GM23338 (cell line): Measurements from ENCODE around the gene CACNA1B. TPM values are rescaled to one million over a fixed set of nuclear protein-coding genes. Genes with fewer than 3 reads are reported as not detected.

ENCODE experiments used
- ATAC-seq: fragments of 200-7000 bp; cut with Tn5 transposase; 3 replicates; pipeline ENCODE4 v1.9.1; 2020
- DNase-seq: peaks from one replicate; pipeline ENCODE4 v3.0.0-alpha.2; 2015; ENCODE audit warnings: low spot score
- H2AFZ ChIP-seq: fragments of 200-600 bp; sonication (generic); 2 replicates; pipeline ENCODE4 v1.8.0; 2016; ENCODE audit warnings: antibody characterized with exemption, mild to moderate bottlenecking, moderate library complexity
- H3F3A ChIP-seq: fragments of 200-600 bp; sonication (generic); replicated peaks from 2 replicates; pipeline ENCODE4 v1.8.0; 2017; ENCODE audit warnings: antibody characterized with exemption, mixed run types, low read depth
- H3K27ac ChIP-seq: fragments of 200-600 bp; sonication (generic); 2 replicates; pipeline ENCODE4 v1.6.1; 2016; ENCODE audit warnings: low read depth
- H3K27me3 ChIP-seq: fragments of 200-600 bp; sonication (generic); 2 replicates; pipeline ENCODE4 v1.8.0; 2016; ENCODE audit warnings: mild to moderate bottlenecking, mixed run types, moderate library complexity; ENCODE audit not compliant: insufficient read depth
- H3K36me3 ChIP-seq: fragments of 200-600 bp; sonication (generic); 2 replicates; pipeline ENCODE4 v1.8.0; 2016; ENCODE audit warnings: mild to moderate bottlenecking; ENCODE audit not compliant: insufficient read depth
- H3K4me1 ChIP-seq: fragments of 200-600 bp; sonication (generic); 2 replicates; pipeline ENCODE4 v1.8.0; 2016; ENCODE audit warnings: mild to moderate bottlenecking, moderate library complexity; ENCODE audit not compliant: insufficient read depth
- H3K4me2 ChIP-seq: fragments of 200-600 bp; sonication (generic); 2 replicates; pipeline ENCODE4 v1.7.1; 2017; ENCODE audit warnings: mixed run types
- H3K4me3 ChIP-seq: fragments of 200-600 bp; sonication (generic); 2 replicates; pipeline ENCODE4 v1.6.1; 2016; ENCODE audit warnings: mixed run types
- H3K79me2 ChIP-seq: fragments of 200-600 bp; sonication (generic); replicated peaks from 2 replicates; pipeline ENCODE4 v1.8.0; 2017; ENCODE audit warnings: mild to moderate bottlenecking; ENCODE audit not compliant: insufficient read depth
- H3K9me2 ChIP-seq: fragments of 200-600 bp; sonication (generic); 2 replicates; pipeline ENCODE4 v1.8.0; 2017; ENCODE audit not compliant: insufficient read depth
- H4K20me1 ChIP-seq: fragments of 200-600 bp; sonication (generic); replicated peaks from 2 replicates; pipeline ENCODE4 v1.8.0; 2017; ENCODE audit warnings: mild to moderate bottlenecking; ENCODE audit not compliant: insufficient read depth
- H3K27ac Mint-ChIP-seq: 2 replicates; pipeline ENCODE4 v1.8.0; 2020; ENCODE audit warnings: inconsistent platforms, mild to moderate bottlenecking, moderate library complexity, mixed read lengths
- H3K27me3 Mint-ChIP-seq: 3 replicates; pipeline ENCODE4 v1.8.0; 2022; ENCODE audit warnings: low read depth, mild to moderate bottlenecking, moderate library complexity, mixed read lengths, inconsistent platforms; ENCODE audit not compliant: insufficient read depth, poor library complexity
- H3K36me3 Mint-ChIP-seq: 3 replicates; pipeline ENCODE4 v1.8.0; 2021; ENCODE audit warnings: low read depth, mild to moderate bottlenecking, inconsistent platforms, moderate library complexity, mixed read lengths
- H3K4me1 Mint-ChIP-seq: 3 replicates; pipeline ENCODE4 v1.8.0; 2020; ENCODE audit warnings: mild to moderate bottlenecking, inconsistent platforms, mixed read lengths
- H3K4me3 Mint-ChIP-seq: 3 replicates; pipeline ENCODE4 v1.8.0; 2021; ENCODE audit warnings: moderate library complexity, mild to moderate bottlenecking, inconsistent platforms, mixed read lengths
- H3K9me3 Mint-ChIP-seq: 3 replicates; pipeline ENCODE4 v1.8.0; 2020; ENCODE audit warnings: moderate library complexity, mild to moderate bottlenecking, inconsistent platforms, mixed read lengths
- CREB1 ChIP-seq: fragments of 250-450 bp; sonication (Bioruptor Pico); IDR thresholded peaks from 2 replicates; pipeline ENCODE4 v1.5.0; 2020; ENCODE audit warnings: low read depth, mild to moderate bottlenecking, moderate library complexity
- EZH2phosphoT487 ChIP-seq: fragments of 200-600 bp; sonication (generic); IDR thresholded peaks from one replicate; pipeline ENCODE4 v1.8.1; 2018; ENCODE audit warnings: antibody characterized with exemption; ENCODE audit not compliant: unreplicated experiment
- JUNB ChIP-seq: IDR thresholded peaks from one replicate; pipeline ENCODE4 v1.6.1; 2016; ENCODE audit warnings: antibody characterized with exemption; ENCODE audit not compliant: unreplicated experiment
- NANOG ChIP-seq: IDR thresholded peaks from 2 replicates; pipeline ENCODE4 v1.6.1; 2016; ENCODE audit warnings: antibody characterized with exemption, borderline replicate concordance
- POLR2AphosphoS5 ChIP-seq: IDR thresholded peaks from 2 replicates; pipeline ENCODE4 v1.6.1; 2016; ENCODE audit warnings: antibody characterized with exemption, low read depth
- ZNF114 ChIP-seq: fragments of 250-450 bp; sonication (Bioruptor Pico); IDR thresholded peaks from 2 replicates; pipeline ENCODE4 v1.5.0; 2020; ENCODE audit warnings: mild to moderate bottlenecking, moderate library complexity
- ZNF331 ChIP-seq: fragments of 250-450 bp; sonication (Bioruptor Pico); IDR thresholded peaks from 2 replicates; pipeline ENCODE4 v1.5.0; 2020; ENCODE audit warnings: low read depth, mild to moderate bottlenecking, moderate library complexity
- polyA plus RNA-seq: library from polyadenylated mRNA; unstranded; fragments of >200 nt; fragmentation: Nextera tagmentation; extraction: Ambion mirVana; gene quantifications from 2 replicates; pipeline ENCODE4 v1.2.1, GENCODE V29; 2016
- total RNA-seq: library from RNA; depleted of rRNA; stranded (reverse); fragments of >200 nt; shearing (Covaris generic); gene quantifications from 2 replicates; pipeline ENCODE4 v1.2.3, GENCODE V29; 2014
- TF ChIP-seq, protein P1 (sequence below): IDR thresholded peaks from one replicate; pipeline ENCODE4 v1.6.1; 2018; ENCODE audit warnings: antibody characterized with exemption; ENCODE audit not compliant: unreplicated experiment
- TF ChIP-seq, protein P2 (sequence below): IDR thresholded peaks from 2 replicates; pipeline ENCODE4 v1.6.1; 2016; ENCODE audit warnings: antibody characterized with exemption
- TF ChIP-seq, protein P3 (sequence below), 2 experiments: fragments of 200-600 bp in 1 of 2; sonication (generic) in 1 of 2; conservative IDR thresholded peaks; 2 replicates each; pipeline versions ENCODE4 v1.5.1 to v1.6.1; 2016 to 2017; ENCODE audit warnings: antibody characterized with exemption in 2 of 2, low read depth in 2 of 2, mild to moderate bottlenecking in 2 of 2, moderate library complexity in 1 of 2

The CACNA1B gene
- total and polyA plus RNA-seq, 2 experiments from 2014 or later, result 1.1 to 10.4 TPM

DNA sequence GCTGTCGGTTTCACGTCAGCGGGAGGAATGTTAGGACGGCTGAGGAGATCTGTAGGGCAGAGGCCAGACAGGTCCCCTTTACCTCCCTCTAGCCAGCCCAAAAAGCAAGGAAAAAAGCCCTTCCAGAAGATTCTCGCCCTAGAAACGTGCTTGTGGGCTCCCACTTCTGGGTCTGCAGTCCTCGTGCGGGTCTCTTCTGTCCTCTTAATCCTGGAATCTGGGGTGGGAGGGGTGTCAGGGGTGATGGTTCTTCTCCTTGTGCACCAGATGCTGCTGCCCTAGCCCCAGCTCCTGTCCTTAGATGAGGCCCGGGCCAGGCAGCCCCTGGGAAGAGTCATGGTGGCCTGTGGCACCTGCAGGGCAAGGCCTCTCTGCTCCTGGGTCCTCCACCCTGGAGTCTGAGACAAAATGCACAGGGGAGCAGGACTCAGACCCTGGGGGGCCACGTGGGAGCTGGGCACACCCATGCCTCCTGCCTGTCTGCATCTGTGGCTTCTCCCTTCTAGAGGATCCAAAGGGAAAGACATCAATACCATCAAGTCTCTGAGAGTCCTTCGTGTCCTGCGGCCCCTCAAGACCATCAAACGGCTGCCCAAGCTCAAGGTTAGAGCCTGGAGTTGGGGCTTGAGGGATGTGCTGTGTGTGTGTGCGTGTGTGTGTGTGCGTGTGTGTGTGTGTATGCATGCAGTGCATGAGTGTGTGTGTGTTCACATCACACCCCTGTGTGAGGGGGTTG is 174.2 kb downstream of the CACNA1B start:
- no peak for DNase-seq
- ATAC-seq, result no peak
- H3F3A ChIP-seq, result no peaks in the 10 kb centered on the region
- H3K4me3 Mint-ChIP-seq, result no peak overlapping the region; the same call in 2 of the 3 replicates
- H3K9me3 Mint-ChIP-seq, result no peaks in the 10 kb centered on the region
- no peaks in the 10 kb centered on the region; the same call in 1 of the 2 replicates for H3K36me3 ChIP-seq
- H3K27me3 ChIP-seq, result no peaks in the 10 kb centered on the region
- no peaks in the 10 kb centered on the region for H3K9me2 ChIP-seq
- peaks cover 24% of the 10 kb centered on the region; the same call in 2 of the 3 replicates for H3K36me3 Mint-ChIP-seq
- H3K4me1 ChIP-seq, result no peaks in the 10 kb centered on the region
- no peak overlapping the region for H3K27ac Mint-ChIP-seq
- H3K4me1 Mint-ChIP-seq, result peaks cover 15% of the 10 kb centered on the region
- peaks cover 16% of the 10 kb centered on the region for H3K27me3 Mint-ChIP-seq
- H3K27ac ChIP-seq, result no peak overlapping the region
- no peak for TF ChIP-seq NANOG
- no peak for TF ChIP-seq CREB1
- TF ChIP-seq, protein P1, sequence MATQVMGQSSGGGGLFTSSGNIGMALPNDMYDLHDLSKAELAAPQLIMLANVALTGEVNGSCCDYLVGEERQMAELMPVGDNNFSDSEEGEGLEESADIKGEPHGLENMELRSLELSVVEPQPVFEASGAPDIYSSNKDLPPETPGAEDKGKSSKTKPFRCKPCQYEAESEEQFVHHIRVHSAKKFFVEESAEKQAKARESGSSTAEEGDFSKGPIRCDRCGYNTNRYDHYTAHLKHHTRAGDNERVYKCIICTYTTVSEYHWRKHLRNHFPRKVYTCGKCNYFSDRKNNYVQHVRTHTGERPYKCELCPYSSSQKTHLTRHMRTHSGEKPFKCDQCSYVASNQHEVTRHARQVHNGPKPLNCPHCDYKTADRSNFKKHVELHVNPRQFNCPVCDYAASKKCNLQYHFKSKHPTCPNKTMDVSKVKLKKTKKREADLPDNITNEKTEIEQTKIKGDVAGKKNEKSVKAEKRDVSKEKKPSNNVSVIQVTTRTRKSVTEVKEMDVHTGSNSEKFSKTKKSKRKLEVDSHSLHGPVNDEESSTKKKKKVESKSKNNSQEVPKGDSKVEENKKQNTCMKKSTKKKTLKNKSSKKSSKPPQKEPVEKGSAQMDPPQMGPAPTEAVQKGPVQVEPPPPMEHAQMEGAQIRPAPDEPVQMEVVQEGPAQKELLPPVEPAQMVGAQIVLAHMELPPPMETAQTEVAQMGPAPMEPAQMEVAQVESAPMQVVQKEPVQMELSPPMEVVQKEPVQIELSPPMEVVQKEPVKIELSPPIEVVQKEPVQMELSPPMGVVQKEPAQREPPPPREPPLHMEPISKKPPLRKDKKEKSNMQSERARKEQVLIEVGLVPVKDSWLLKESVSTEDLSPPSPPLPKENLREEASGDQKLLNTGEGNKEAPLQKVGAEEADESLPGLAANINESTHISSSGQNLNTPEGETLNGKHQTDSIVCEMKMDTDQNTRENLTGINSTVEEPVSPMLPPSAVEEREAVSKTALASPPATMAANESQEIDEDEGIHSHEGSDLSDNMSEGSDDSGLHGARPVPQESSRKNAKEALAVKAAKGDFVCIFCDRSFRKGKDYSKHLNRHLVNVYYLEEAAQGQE, result no peak
- no peak for TF ChIP-seq JUNB
- TF ChIP-seq ZNF114, result no peak
- TF ChIP-seq, protein P2, sequence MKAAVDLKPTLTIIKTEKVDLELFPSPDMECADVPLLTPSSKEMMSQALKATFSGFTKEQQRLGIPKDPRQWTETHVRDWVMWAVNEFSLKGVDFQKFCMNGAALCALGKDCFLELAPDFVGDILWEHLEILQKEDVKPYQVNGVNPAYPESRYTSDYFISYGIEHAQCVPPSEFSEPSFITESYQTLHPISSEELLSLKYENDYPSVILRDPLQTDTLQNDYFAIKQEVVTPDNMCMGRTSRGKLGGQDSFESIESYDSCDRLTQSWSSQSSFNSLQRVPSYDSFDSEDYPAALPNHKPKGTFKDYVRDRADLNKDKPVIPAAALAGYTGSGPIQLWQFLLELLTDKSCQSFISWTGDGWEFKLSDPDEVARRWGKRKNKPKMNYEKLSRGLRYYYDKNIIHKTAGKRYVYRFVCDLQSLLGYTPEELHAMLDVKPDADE, result no peak
- TF ChIP-seq, protein P3, sequence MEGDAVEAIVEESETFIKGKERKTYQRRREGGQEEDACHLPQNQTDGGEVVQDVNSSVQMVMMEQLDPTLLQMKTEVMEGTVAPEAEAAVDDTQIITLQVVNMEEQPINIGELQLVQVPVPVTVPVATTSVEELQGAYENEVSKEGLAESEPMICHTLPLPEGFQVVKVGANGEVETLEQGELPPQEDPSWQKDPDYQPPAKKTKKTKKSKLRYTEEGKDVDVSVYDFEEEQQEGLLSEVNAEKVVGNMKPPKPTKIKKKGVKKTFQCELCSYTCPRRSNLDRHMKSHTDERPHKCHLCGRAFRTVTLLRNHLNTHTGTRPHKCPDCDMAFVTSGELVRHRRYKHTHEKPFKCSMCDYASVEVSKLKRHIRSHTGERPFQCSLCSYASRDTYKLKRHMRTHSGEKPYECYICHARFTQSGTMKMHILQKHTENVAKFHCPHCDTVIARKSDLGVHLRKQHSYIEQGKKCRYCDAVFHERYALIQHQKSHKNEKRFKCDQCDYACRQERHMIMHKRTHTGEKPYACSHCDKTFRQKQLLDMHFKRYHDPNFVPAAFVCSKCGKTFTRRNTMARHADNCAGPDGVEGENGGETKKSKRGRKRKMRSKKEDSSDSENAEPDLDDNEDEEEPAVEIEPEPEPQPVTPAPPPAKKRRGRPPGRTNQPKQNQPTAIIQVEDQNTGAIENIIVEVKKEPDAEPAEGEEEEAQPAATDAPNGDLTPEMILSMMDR (conservative IDR thresholded peaks at IDR 0.05; ENCODE audit: low read depth in 2 of 2), result no peak
- TF ChIP-seq EZH2phosphoT487, result no peak
- TF ChIP-seq POLR2AphosphoS5, result no peak
- TF ChIP-seq ZNF331 (CRISPR knock-in tag), result no peak
- H3K79me2 ChIP-seq, result no peaks in the 10 kb centered on the region
- no peak overlapping the region for H3K4me2 ChIP-seq
- H2AFZ ChIP-seq, result no peak overlapping the region
- no peak overlapping the region for H3K4me3 ChIP-seq
- H4K20me1 ChIP-seq, result no peaks in the 10 kb centered on the region; the same call in 1 of the 2 replicates
